HG02759 (cell line): Measurements from ENCODE around the gene ADAMTS17.

ENCODE experiments used
- ATAC-seq: cut with Tn5 transposase; IDR thresholded peaks from one replicate; pipeline ENCODE4 v1.9.1; 2021; ENCODE audit warnings: mild to moderate bottlenecking, moderate library complexity; ENCODE audit not compliant: unreplicated experiment

Gene ADAMTS17

GRCh38 chr15:100202309-100202960, 139.3 kb downstream of the ADAMTS17 start:
- no peak for ATAC-seq

GRCh38 chr15:100201376-100202280, 140.1 kb downstream of the ADAMTS17 start:
- ATAC-seq: peak; percentile 64

DNA sequence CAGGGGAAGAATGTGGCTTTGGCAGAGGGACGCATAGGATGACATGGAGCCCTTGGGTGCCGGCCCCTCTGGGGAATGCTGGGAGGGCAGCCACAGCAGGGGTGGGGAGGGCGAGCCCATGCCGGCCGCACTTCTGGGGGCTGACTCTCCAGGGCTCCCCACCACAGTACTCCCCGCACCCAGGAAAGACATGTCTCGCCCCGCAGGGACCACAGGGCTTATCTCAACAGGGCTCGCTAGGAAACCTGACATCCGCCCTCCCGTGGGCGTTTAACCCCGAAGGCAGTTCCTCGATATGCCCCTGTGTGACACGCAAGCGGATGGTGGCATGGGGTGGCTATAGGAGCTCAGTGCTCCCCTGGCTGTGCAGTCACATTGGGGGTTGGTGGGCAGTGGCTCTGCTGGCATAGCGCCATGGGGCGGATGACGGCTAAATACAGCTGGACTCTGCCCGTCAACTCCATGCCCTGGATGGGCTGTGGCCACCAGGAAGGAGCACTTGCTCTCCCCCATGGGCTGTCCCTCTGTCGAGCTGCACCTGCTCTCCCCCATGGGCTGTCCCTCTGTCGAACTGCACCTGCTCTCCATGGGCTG, 141.4 kb downstream of the ADAMTS17 start:
- no peak for ATAC-seq

DNA sequence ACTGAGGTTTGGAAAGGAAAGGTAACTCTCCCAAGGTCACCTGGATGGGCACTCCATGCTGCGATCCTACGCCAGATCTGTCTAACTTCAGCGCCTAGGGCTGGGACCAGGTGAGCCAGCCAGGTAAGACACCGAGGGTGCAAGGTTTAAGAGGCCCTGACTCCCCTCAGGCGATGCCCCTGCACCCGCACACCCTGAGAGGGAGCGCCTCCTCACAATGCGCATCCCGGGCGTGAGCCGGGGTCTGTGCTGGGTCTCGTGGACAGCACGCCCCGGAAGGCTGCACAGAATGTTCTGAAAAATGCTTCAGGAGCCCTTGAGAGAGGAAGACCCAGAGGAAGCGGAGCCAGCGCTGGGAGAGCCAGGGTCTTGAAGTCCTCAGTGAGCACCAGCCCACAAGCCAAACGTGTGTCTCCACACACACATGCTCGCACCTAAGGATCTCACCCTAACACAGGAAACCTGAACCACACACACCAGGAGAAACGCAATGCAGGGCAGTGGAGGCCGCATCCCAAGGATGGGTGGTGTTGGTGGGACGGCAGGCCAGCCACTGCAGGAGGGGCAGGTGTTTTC, 142.0 kb downstream of the ADAMTS17 start:
- no peak for ATAC-seq

DNA sequence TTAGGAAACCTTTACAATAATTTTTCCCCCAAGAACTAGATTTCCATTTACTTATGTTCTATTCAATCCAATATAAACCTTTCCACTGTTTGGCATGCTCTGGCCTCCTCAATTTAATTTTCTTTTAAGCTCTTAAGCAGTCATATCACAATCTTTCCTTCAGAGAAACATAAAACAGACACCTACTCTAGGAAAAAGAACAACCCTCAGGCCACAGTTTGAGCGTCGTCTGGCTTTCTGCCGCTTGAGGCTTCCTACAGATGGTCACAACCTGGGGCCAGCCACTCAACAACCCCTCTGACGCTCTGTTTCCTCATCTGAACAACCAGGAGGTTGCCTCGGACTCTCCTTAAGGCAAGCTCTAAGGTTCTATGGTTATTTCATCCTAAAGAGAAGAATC, 143.3 kb downstream of the ADAMTS17 start:
- ATAC-seq: no peak

DNA sequence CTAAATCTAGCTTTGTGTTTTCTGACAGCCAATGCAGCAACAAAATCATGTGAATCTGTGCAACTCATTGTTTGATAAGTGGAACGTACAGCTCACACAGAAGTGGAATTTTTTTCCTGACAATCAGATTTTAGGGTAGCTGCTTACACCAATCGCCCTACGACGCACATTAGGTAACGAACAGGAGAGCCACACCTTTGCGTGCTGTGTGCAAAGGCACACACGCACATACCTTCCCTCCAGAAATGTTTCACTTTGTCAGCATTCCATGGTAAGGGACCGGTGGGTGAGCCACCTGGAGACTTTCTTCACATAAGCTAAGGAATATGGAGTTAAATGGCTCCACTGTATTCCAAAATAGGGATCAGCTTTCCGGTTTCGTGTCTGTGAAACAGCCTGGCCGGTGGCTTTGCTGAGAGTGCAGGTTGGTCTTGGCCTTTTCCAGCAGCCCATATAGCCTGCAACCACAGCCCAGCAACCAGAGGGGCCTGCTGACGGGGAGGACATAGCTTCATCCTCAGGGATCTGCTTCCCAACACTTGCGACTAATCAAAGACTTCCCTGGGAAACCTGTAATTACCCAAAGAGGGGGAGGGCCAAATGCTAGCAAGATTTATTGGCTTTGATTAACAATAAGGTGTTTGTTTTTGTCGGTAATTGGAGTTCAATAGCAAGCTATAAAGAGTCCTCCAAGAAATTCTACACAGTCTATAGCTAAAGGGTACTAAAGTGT, 145.3 kb downstream of the ADAMTS17 start:
- no peak for ATAC-seq

GRCh38 chr15:100194996-100195395, 146.8 kb downstream of the ADAMTS17 start:
- no peak for ATAC-seq

DNA sequence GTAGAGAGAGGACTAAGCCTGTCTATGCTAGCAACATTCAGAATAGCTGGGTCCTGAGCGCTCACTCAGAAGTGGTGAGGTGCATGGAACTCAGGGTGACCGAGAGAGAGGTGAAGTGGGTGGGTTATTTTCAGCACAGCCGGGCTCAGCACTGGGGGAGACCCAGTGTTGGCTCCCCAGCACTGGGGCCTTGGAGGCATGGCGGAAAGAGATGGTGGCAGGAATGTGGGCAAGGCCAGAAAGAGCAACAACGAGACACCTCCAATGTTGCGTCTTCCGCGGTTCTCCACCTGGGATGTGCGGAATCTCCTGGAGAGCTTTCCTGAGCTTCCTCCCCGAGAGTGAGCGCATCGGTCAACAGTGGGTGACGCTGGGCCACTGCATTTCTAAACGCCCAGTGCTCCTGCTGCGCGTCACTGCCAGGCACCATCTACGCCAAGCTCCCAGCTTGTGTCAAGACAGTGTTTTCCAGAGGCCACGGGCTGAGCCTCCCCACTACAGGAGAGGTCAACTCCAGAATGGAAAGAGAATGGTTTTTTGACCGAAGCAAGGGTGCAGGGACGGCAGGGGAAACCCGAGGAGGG, 148.4 kb downstream of the ADAMTS17 start:
- no peak for ATAC-seq

GRCh38 chr15:100192097-100193080, 149.4 kb downstream of the ADAMTS17 start:
- no peak for ATAC-seq

DNA sequence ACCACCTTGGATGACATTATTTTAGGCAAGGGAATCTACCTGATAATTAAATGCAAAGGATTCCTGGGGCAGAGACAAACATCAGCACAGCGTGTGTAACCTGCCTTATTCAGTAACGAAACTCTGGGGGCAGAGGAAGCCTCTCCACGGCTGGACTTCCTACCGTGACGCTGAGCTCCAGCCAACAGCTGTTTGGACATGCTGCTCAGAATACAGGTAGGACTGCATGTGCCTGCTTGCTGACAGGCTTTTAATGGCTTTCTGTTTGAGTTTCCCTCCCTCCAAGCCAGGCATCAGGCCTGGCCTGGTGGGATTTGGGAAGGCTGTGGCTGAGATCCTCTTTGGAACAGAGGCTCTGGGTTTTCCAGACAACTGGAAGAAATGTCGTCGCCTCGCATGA, 150.6 kb downstream of the ADAMTS17 start:
- peak; percentile 60 for ATAC-seq

DNA sequence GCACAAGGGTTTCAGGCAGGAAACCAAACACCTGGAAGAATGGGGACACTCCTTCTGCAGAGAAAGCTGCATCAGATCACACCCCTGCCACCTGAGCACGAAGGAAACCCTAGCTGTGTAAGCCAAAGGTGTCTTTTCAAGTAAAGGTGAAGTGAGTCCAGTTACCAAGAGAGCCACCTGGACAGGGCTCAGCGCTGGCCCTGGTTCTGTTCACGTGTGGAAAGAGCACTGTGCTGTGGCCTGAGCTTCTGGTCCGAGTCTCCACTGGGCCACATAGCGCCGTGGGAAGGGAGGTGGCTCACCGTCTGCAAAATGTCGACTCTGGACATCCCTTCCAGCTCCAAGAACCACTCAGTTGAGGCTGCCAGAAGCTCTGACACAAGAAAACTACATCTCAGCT, 151.1 kb downstream of the ADAMTS17 start:
- ATAC-seq: no peak

GRCh38 chr15:100189849-100190248, 151.9 kb downstream of the ADAMTS17 start:
- ATAC-seq: no peak

DNA sequence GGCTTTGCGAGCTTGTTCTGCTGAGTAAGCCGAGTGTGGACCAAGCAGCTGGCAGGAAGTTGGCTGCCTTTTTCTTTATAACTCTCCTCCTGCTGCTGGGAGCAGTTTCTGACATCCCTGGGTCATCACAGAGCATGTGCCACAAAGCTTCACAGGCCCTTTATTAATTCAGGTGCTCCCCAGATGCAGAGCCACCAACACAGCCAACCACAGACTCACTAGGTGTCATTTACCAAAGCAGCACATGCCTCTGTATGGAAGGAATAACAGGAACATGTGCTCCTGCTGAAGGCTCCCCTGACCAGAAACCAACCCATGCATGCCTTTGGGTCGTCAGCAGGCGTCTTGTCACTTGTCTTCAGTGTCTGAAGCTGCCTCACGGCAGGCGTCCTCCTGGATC, 152.5 kb downstream of the ADAMTS17 start:
- no peak for ATAC-seq

- no peak for ATAC-seq
Observed at GRCh38 chr15:100187677-100188076, 154.1 kb downstream of the ADAMTS17 start.

GRCh38 chr15:100186960-100187359, 154.8 kb downstream of the ADAMTS17 start:
- ATAC-seq: no peak

DNA sequence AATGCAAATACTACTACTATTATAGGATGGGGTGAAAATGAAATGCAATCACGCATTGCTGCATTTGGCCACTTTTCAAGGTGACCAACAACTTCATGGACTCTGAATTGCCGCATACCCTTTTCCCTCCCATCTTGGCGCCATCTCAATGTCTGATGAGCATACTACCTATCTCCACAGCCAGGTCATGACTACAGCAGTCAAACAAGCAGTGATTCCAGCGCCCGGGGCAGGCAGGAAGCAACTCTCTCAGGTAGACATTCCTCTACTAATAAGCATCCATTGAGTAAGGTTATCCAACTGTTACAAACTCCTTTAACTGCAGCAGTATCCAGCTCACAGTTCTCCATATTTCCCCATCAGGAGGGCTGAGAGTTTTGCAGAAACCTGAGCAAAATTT, 155.4 kb downstream of the ADAMTS17 start:
- ATAC-seq: no peak

- ATAC-seq: no peak
Observed at GRCh38 chr15:100183921-100184495, 157.8 kb downstream of the ADAMTS17 start.

DNA sequence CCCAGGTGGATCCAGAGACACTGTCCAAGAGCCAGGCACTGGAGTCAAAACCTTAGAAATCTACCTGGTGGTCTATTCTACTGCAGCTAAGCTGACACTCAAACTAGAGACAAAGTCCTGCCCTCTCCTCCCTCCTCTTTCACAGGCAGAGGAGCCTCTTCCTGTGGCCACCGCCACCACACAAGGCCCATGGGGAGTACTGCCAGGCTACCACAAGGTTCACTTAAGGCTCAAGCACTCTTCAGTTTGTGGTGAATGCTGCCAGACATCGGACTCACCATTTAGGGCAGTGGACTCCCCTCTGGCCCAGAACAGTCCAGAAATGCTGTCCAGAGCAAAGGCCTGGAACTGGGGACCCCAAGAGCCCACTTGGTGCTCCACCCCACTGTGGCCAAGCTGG, 160.9 kb downstream of the ADAMTS17 start:
- ATAC-seq: no peak
